ENCODE data around the gene CCNYL1. TPM values are rescaled to one million over a fixed set of nuclear protein-coding genes. Genes with fewer than 3 reads are reported as not detected.

CCNYL1 gene
- total and polyA plus RNA-seq, 5 donors from 2014 or later = 0.81 to 13.1 (median 1.1) TPM

GRCh38 chr2:207768866-207769596 is 57.6 kb downstream of the CCNYL1 start:
- H3K4me3 Mint-ChIP-seq = peak overlapping the region; percentile 84 to 93 (median 89)
- H3K36me3 Mint-ChIP-seq = no peaks in the 10 kb centered on the region
- H3K27me3 ChIP-seq (ENCODE audit: control insufficient read depth, insufficient read depth, low read length) = peaks cover 15% of the 10 kb centered on the region
- peaks cover 56% of the 10 kb centered on the region for H3K27me3 Mint-ChIP-seq
- H3K4me3 ChIP-seq (ENCODE audit: low read depth, low read length) = peak overlapping the region; percentile 72
- DNase-seq = peak in 2 of 3 donors; percentile 20 to 47
- H3K27ac ChIP-seq (ENCODE audit: insufficient read depth, low read length, poor library complexity, severe bottlenecking) = no peak overlapping the region
- H3K36me3 ChIP-seq (ENCODE audit: control insufficient read depth, insufficient read depth, low read length) = no peaks in the 10 kb centered on the region
- ATAC-seq (ENCODE audit: low read depth in 2 of 2) = no peak
- H3K9me3 Mint-ChIP-seq = peaks cover 0 to 2% (median 0%) of the 10 kb centered on the region in 7 donors
- H3K4me1 ChIP-seq (ENCODE audit: control insufficient read depth, insufficient read depth, low read length, poor library complexity, severe bottlenecking) = peaks cover 44% of the 10 kb centered on the region
- H3K27ac Mint-ChIP-seq = no peak overlapping the region
- H3K9me3 ChIP-seq (ENCODE audit: control insufficient read depth in 2 of 2, low read length in 2 of 2) = no peaks in the 10 kb centered on the region
- H3K4me1 Mint-ChIP-seq = peaks cover 0 to 39% (median 13%) of the 10 kb centered on the region in 4 donors

- peak overlapping the region; percentile 41 for H3K4me3 ChIP-seq (ENCODE audit: low read depth, low read length)
- DNase-seq = peak in 2 of 3 donors; percentile 15 to 19
- Mint-ChIP-seq H3K36me3 (no peaks in the 10 kb centered on the region), H3K27ac (no peak overlapping the region), H3K4me3 (peak overlapping the region; percentile 92 to 93 (median 92)), H3K27me3 (peaks cover 46% of the 10 kb centered on the region), H3K4me1 (peaks cover 0 to 39% (median 13%) of the 10 kb centered on the region in 4 donors), H3K9me3 (peaks cover 0 to 2% (median 0%) of the 10 kb centered on the region in 7 donors)
- H3K36me3 ChIP-seq (ENCODE audit: control insufficient read depth, insufficient read depth, low read length) = no peaks in the 10 kb centered on the region
- no peak for ATAC-seq (ENCODE audit: low read depth in 2 of 2)
- H3K27ac ChIP-seq (ENCODE audit: insufficient read depth, low read length, poor library complexity, severe bottlenecking) = no peak overlapping the region
- peaks cover 6% of the 10 kb centered on the region for H3K27me3 ChIP-seq (ENCODE audit: control insufficient read depth, insufficient read depth, low read length)
- peaks cover 44% of the 10 kb centered on the region for H3K4me1 ChIP-seq (ENCODE audit: control insufficient read depth, insufficient read depth, low read length, poor library complexity, severe bottlenecking)
- no peaks in the 10 kb centered on the region for H3K9me3 ChIP-seq (ENCODE audit: control insufficient read depth in 2 of 2, low read length in 2 of 2)
Observed at GRCh38 chr2:207770602-207771404, 59.4 kb downstream of the CCNYL1 start.

GRCh38 chr2:207771421-207771820 is 60.0 kb downstream of the CCNYL1 start:
- Mint-ChIP-seq H3K9me3 (peaks cover 0 to 2% (median 0%) of the 10 kb centered on the region in 7 donors), H3K36me3 (no peaks in the 10 kb centered on the region), H3K27ac (no peak overlapping the region), H3K4me1 (peaks cover 0 to 35% (median 13%) of the 10 kb centered on the region in 4 donors), H3K27me3 (peaks cover 46% of the 10 kb centered on the region), H3K4me3 (peak overlapping the region in 3 of 4 donors; percentile 1 to 93 (median 92))
- DNase-seq (no peak), ATAC-seq (ENCODE audit: low read depth in 2 of 2) (no peak)
- no peak overlapping the region for H3K4me3 ChIP-seq (ENCODE audit: low read depth, low read length)
- no peak overlapping the region for H3K27ac ChIP-seq (ENCODE audit: insufficient read depth, low read length, poor library complexity, severe bottlenecking)
- H3K27me3 ChIP-seq (ENCODE audit: control insufficient read depth, insufficient read depth, low read length) = peaks cover under 1% of the 10 kb centered on the region
- H3K36me3 ChIP-seq (ENCODE audit: control insufficient read depth, insufficient read depth, low read length) = no peaks in the 10 kb centered on the region
- H3K9me3 ChIP-seq (ENCODE audit: control insufficient read depth in 2 of 2, low read length in 2 of 2) = no peaks in the 10 kb centered on the region
- peaks cover 44% of the 10 kb centered on the region for H3K4me1 ChIP-seq (ENCODE audit: control insufficient read depth, insufficient read depth, low read length, poor library complexity, severe bottlenecking)

- H3K27ac ChIP-seq (ENCODE audit: insufficient read depth, low read length, poor library complexity, severe bottlenecking) = no peak overlapping the region
- peaks cover 36% of the 10 kb centered on the region for H3K4me1 ChIP-seq (ENCODE audit: control insufficient read depth, insufficient read depth, low read length, poor library complexity, severe bottlenecking)
- no peaks in the 10 kb centered on the region for H3K27me3 ChIP-seq (ENCODE audit: control insufficient read depth, insufficient read depth, low read length)
- peaks cover 42% of the 10 kb centered on the region for H3K27me3 Mint-ChIP-seq
- peak overlapping the region in 1 of 4 donors; percentile 92 for H3K4me3 Mint-ChIP-seq
- DNase-seq (peak in 1 of 3 donors; percentile 54), ATAC-seq (ENCODE audit: low read depth in 2 of 2) (no peak)
- H3K36me3 Mint-ChIP-seq = no peaks in the 10 kb centered on the region
- H3K36me3 ChIP-seq (ENCODE audit: control insufficient read depth, insufficient read depth, low read length) = no peaks in the 10 kb centered on the region
- peaks cover 0 to 29% (median 12%) of the 10 kb centered on the region in 4 donors for H3K4me1 Mint-ChIP-seq
- no peak overlapping the region for H3K27ac Mint-ChIP-seq
- H3K9me3 ChIP-seq (ENCODE audit: control insufficient read depth in 2 of 2, low read length in 2 of 2) = no peaks in the 10 kb centered on the region
- H3K9me3 Mint-ChIP-seq = peaks cover 0 to 3% (median 0%) of the 10 kb centered on the region in 7 donors
- H3K4me3 ChIP-seq (ENCODE audit: low read depth, low read length) = no peak overlapping the region
Observed at GRCh38 chr2:207772081-207772843, 60.8 kb downstream of the CCNYL1 start.

GRCh38 chr2:207772844-207773205 is 61.4 kb downstream of the CCNYL1 start:
- Mint-ChIP-seq H3K4me3 (peak overlapping the region in 2 of 4 donors; percentile 53 to 73), H3K9me3 (peaks cover 0 to 3% (median 0%) of the 10 kb centered on the region in 7 donors), H3K27me3 (peaks cover 41% of the 10 kb centered on the region), H3K27ac (no peak overlapping the region), H3K36me3 (no peaks in the 10 kb centered on the region), H3K4me1 (peaks cover 0 to 23% (median 9%) of the 10 kb centered on the region in 4 donors)
- H3K27ac ChIP-seq (ENCODE audit: insufficient read depth, low read length, poor library complexity, severe bottlenecking) = no peak overlapping the region
- no peaks in the 10 kb centered on the region for H3K36me3 ChIP-seq (ENCODE audit: control insufficient read depth, insufficient read depth, low read length)
- no peaks in the 10 kb centered on the region for H3K9me3 ChIP-seq (ENCODE audit: control insufficient read depth in 2 of 2, low read length in 2 of 2)
- H3K27me3 ChIP-seq (ENCODE audit: control insufficient read depth, insufficient read depth, low read length) = no peaks in the 10 kb centered on the region
- ATAC-seq (ENCODE audit: low read depth in 2 of 2) (no peak), DNase-seq (no peak)
- peaks cover 31% of the 10 kb centered on the region for H3K4me1 ChIP-seq (ENCODE audit: control insufficient read depth, insufficient read depth, low read length, poor library complexity, severe bottlenecking)
- H3K4me3 ChIP-seq (ENCODE audit: low read depth, low read length) = no peak overlapping the region

- Histone ChIP-seq H3K36me3 (ENCODE audit: control insufficient read depth, insufficient read depth, low read length) (no peaks in the 10 kb centered on the region), H3K27me3 (ENCODE audit: control insufficient read depth, insufficient read depth, low read length) (no peaks in the 10 kb centered on the region), H3K27ac (ENCODE audit: insufficient read depth, low read length, poor library complexity, severe bottlenecking) (no peak overlapping the region), H3K4me1 (ENCODE audit: control insufficient read depth, insufficient read depth, low read length, poor library complexity, severe bottlenecking) (peaks cover 7% of the 10 kb centered on the region), H3K4me3 (ENCODE audit: low read depth, low read length) (no peak overlapping the region), H3K9me3 (ENCODE audit: control insufficient read depth in 2 of 2, low read length in 2 of 2) (no peaks in the 10 kb centered on the region)
- DNase-seq (no peak), ATAC-seq (ENCODE audit: low read depth in 2 of 2) (no peak)
- Mint-ChIP-seq H3K36me3 (no peaks in the 10 kb centered on the region), H3K27me3 (peaks cover 28% of the 10 kb centered on the region), H3K9me3 (peaks cover 0 to 3% (median 0%) of the 10 kb centered on the region in 7 donors), H3K27ac (no peak overlapping the region), H3K4me1 (peaks cover 0 to 8% (median 5%) of the 10 kb centered on the region in 4 donors), H3K4me3 (peak overlapping the region in 1 of 4 donors; percentile 57)
Observed at GRCh38 chr2:207775473-207775872, 64.0 kb downstream of the CCNYL1 start.

- Histone ChIP-seq H3K4me3 (ENCODE audit: low read depth, low read length) (no peak overlapping the region), H3K9me3 (ENCODE audit: control insufficient read depth in 2 of 2, low read length in 2 of 2) (no peaks in the 10 kb centered on the region), H3K27ac (ENCODE audit: insufficient read depth, low read length, poor library complexity, severe bottlenecking) (no peak overlapping the region), H3K36me3 (ENCODE audit: control insufficient read depth, insufficient read depth, low read length) (no peaks in the 10 kb centered on the region), H3K27me3 (ENCODE audit: control insufficient read depth, insufficient read depth, low read length) (no peaks in the 10 kb centered on the region), H3K4me1 (ENCODE audit: control insufficient read depth, insufficient read depth, low read length, poor library complexity, severe bottlenecking) (no peaks in the 10 kb centered on the region)
- Mint-ChIP-seq H3K4me1 (no peaks in the 10 kb centered on the region), H3K9me3 (peaks cover 0 to 2% (median 0%) of the 10 kb centered on the region in 7 donors), H3K27me3 (peaks cover 32% of the 10 kb centered on the region), H3K4me3 (no peak overlapping the region), H3K36me3 (no peaks in the 10 kb centered on the region), H3K27ac (no peak overlapping the region)
- ATAC-seq (ENCODE audit: low read depth in 2 of 2) (no peak), DNase-seq (no peak)
Observed at GRCh38 chr2:207777124-207777523, 65.7 kb downstream of the CCNYL1 start.

All from CD4-positive, CD25-positive, alpha-beta regulatory T cell (primary cell).